IPS DF 4.7 (cell line): Measurements from ENCODE around the gene NGEF.

Experiments used
- DNase-seq: peaks from one replicate; pipeline ENCODE4 v3.0.0-alpha.2; 2013; ENCODE audit warnings: low spot score; ENCODE audit errors: extremely low read depth

Gene NGEF

DNA sequence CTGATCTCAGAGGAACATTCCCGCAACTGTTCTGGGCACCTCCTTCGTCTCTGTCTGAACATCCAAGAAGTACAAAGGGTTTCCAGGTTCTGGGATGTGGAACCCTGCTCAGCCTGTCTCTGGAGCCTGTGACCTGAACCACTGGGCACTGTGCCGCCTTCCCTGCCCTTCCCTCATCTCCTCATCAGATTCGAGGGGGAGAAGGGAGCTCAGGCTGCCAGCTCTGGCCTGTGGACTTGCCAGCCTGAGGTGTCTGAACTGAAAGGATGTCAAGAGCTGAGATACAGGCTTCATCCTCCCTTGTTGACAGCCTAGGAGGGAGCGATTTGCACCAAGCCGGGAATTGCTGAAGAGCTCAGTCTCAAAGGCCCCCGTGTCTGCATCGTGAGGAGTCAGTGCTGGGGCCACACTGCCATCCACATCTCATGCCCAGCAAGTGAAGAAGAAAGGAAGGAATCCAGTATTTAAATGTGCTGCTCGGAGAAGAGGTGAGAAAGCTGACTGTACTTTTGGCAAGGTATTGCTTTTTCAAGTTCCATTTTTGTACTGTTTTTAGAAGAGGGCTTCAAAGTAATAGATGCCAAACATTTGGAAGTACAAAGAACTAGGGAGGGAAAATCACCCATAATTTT lies 32.0 kb upstream of the NGEF start:
- no peak for DNase-seq

DNA sequence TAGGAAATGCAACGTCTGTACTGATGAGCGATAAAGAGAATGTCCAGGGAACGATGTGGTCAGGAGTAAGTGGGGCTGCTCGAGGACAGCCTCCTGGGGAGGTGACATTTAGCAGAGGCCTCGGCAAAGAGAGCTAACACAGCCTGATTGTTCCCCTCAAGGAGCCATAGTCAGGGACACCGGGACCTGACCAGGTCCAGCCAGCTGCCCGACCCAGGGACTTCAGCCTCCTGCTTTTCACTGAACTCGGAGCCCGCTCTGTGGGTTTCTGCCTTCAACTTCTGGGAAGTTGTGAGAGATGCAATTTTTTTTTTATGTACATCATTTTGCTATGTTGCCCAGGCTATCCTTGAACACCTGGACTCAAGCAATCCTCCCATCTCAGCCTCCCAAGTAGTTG lies 29.5 kb upstream of the NGEF start:
- DNase-seq = no peak

DNA sequence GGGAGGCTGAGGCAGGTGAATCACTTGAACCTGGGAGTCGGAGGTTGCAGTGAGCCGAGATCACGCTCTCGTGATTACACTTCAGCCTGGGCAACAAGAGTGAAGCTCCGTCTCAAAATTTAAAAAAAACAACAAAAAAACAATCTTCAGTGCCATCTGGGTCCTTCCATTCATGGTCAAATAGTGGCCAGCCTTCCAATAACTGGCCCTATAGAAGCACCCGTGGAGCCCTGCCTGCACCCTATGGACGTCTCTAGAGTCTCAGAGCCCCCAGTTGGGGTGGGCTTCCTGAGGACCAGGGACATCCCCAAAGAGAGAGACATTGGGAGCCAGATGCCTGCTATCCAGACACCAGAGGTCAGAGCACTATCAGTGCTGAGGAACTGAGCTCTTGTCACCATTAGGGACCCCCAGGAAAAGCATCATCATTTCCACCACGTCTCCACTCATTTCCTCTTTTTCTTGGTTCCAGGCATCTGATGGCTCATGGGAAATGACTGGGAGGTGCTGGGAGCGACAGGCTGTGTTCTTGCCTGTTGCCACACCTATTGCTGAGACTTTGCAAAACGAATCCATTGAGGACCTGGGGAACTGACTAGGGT lies 28.8 kb upstream of the NGEF start:
- DNase-seq = no peak

DNA sequence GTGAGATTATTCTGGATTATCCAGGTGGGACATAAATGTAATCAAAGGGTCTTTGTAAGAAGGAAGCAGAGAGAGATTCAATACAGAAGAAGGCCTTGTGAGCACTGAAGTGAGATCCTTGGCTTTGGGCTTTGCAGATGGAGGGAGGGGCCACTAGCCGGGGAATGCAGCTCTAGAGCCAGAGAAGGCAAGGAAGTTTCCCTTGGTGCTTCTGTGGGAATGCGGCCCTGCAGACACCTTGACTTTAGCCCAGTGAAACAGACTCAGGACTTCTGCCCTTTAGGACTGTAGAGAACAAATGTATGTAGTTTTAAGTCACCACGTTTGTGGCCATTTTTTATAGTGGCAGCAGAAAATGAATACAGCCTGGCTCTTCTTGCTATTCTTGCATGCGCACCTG lies 27.5 kb upstream of the NGEF start:
- DNase-seq = no peak

DNA sequence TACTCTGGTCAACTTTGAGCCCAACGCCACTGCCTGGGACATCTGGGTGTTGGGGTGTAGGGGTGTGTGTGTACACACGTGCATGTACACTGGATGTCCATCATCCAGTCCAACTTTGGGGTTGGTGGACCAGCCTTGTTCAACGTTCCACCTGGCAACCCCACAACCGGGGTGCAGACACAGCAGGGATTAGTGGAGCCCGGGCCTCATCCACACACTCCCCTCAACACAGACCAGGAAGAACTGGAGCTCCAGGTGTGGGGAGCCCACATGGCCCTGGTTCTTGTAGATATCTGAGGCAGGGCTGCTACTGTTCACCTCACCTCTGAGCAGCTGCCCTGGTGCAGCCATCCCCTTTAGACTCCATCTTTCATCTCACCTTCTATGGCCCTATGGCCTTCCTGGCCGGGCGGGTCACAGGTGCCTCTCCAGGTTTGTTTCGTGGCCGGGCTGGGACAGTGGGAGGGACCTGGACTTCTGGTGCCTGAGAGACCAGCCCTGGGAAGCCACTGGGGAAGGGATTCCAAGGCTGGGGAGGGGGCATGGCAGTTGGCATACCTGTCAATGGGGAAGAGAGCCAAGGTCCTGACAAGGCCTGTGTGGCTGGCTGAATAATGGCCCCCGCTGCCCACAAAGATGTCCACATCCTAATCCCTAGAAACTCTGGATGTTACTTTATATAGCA lies 26.9 kb upstream of the NGEF start:
- DNase-seq = no peak

DNA sequence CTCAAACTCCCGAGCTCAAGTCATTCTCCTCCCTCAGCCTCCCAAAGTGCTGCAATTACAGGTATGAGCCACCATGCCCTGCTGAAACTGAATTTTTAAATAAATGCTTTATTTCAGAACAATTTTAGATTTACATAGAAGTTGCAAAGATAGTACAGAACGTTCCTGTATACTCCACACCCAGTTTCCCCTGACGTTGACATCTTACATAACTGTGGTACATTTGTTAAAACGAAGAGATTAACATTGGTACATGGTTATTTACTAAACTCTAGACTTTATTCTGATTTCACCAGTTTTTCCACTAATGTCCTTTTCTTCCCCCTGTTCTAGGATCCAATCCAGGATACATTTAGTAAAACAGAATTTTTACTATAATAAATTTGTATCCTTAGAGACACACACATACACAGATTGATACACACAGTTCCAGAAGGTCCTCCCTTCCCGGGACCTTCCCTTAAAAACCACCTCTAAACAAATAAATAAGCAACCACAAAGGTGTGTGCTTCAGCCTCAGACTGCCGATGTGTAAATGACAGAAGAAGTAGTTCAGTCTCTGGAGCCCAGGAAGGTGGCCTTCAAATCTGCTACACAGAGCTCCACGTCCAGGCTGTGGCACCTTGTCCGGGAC lies 26.3 kb upstream of the NGEF start:
- DNase-seq = no peak

DNA sequence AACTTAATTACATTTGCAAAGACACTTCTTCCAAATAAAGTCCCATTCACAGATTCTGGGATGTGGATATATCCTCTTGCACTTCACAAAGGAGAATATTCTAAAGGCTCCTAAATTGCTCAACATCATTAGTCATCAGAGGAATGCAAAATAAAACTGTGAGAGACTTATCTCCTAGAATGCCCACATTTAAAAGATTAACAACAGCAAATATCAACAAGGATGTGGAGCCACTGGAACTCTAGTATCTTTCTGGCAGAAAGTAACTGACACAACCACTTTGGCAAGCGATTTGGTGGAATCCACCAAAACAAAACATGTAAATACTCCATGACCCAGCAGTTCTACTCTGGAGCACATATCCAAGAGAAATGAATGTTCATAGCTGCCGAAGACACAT lies 24.0 kb upstream of the NGEF start:
- DNase-seq = no peak

DNA sequence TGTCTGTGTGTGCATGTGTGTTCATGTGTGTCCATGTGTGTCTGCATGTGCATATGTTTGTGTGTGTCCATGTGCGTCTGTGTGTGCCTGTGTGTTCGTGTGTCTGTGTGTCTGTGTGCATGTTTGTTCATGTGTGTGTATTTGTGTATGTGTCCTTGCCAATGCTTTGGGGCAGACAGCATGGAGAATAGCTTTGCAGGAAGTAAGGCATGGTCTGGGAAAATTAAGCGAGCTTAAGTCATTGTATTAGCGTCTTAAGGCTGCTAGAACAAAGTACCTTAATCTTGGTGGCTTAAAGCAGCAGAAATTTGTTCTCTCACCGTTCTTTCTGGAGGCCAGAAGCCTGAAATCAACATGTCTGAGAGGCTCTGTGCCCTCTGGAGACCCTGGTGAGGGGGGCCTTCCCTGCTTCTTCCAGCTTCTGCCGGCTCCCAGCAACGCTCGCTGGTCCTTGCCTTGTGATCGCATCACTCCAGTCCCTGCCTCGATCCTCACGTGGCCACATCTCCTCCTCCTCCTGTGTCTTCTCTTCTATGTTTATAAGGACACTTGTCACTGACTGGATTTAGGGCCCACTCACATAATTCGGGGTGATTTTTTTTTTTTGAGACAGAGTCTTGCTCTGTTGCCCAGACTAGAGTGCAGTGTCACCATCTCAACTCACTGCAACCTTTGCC lies 23.2 kb upstream of the NGEF start:
- DNase-seq = no peak

DNA sequence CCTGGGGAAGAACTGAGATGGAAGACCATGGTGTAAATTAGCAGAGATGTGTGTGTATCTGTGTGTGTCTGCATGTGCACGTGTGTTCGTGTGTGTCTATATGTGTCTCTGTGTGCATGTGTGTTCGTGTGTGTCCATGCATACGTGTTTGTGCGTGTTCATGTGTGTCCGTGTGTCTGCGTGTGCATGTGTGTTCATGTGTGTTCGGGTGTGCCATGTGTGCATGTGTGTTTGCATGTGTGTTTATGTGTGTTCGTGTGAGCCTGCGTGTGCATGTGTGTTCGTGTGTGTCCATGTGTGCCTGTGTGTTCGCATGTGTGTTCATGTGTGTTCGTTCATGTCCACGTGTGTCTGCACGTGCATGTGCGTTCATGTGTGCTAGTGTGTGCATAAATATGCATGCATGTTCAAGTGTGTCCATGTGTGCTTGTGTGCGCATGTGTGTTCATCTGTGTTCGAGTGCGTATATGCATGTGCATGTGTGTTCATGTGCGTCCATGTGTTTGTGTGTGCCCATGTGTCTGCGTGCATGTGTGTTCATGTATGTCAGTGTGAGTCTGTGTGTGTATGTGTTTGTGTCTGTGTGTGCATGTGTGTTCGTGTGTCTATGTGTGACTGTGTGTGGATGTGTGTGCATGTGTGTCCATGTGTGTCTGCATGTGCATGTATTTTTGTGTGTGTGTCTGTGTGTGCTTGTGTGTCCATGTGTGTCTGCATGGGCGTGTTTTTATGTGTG lies 22.5 kb upstream of the NGEF start:
- no peak for DNase-seq

DNA sequence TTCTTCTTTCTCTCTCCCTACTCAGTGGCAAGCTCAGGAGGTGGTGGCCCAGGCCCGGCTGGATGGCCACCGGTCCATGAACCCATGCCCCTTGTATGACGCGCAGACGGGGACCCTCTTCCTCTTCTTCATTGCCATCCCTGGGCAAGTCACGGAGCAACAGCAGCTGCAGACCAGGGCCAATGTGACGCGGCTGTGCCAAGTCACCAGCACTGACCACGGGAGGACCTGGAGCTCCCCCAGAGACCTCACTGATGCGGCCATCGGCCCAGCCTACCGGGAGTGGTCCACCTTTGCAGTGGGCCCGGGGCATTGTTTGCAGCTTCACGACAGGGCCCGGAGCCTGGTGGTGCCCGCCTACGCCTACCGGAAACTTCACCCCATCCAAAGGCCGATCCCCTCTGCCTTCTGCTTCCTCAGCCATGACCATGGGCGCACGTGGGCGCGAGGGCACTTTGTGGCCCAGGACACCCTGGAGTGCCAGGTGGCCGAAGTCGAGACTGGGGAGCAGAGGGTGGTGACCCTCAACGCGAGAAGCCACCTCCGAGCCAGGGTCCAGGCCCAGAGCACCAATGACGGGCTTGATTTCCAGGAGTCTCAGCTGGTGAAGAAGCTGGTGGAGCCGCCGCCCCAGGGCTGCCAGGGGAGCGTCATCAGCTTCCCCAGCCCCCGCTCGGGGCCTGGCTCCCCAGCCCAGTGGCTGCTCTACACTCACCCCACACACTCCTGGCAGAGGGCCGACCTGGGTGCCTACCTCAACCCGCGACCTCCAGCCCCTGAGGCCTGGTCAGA lies 21.2 kb upstream of the NGEF start:
- DNase-seq = no peak

DNA sequence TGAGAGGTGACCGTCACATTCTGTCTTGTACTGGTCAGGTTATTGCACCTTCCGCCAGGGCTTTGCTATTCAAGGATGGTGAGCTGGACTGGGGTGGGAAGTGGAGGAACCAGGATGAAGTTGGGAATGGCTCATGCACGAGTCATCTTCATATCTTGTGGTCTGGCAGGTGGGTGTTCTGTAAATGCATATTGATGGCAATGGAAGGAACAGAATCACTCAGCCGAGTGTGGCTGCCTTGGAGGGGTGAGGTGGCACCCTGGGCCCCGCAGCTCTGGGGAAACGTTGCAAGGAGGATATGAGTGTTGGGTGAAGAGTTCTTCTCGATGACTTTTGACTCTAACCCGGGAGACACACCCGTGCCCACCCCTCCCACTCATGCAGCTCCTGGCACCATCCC lies 20.6 kb upstream of the NGEF start:
- no peak for DNase-seq

DNA sequence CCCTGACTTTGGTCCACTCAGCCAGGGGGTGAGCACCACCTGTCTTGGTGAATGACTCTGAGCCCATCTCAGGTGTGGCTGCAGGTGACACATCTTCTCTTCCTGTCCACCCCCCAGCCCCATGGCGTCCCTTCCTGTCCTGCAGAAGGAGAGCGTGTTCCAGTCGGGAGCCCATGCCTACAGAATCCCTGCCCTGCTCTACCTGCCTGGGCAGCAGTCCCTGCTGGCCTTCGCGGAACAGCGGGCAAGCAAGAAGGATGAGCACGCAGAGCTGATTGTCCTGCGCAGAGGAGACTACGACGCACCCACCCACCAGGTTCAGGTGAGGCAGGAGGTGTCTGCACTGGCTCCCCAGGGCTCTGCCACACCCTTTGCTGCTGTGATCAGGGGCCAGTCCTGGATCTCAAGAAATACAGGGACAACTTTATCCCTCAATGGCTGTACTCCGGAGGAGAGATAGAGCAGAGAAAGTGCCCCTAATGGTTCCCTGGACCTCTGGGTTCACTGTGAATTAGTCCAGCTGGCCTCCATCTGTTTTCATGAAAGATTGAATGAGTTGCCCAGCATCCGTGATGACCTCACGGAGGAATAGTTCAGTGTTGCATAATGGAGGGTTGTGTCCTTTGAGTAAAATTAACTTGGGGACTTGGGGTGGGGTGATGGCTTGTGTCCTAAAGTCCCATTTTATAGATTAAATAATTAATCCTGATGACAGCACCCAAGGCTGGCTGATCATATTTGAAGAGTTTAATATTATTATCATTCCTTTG lies 19.7 kb upstream of the NGEF start, which contains the start of gene NEU2:
NEU2 (plus strand) TSS at position 122 of the 770 bp plus-strand sequence; CDS start at position 122, 0 bp downstream.
- no peak for DNase-seq

DNA sequence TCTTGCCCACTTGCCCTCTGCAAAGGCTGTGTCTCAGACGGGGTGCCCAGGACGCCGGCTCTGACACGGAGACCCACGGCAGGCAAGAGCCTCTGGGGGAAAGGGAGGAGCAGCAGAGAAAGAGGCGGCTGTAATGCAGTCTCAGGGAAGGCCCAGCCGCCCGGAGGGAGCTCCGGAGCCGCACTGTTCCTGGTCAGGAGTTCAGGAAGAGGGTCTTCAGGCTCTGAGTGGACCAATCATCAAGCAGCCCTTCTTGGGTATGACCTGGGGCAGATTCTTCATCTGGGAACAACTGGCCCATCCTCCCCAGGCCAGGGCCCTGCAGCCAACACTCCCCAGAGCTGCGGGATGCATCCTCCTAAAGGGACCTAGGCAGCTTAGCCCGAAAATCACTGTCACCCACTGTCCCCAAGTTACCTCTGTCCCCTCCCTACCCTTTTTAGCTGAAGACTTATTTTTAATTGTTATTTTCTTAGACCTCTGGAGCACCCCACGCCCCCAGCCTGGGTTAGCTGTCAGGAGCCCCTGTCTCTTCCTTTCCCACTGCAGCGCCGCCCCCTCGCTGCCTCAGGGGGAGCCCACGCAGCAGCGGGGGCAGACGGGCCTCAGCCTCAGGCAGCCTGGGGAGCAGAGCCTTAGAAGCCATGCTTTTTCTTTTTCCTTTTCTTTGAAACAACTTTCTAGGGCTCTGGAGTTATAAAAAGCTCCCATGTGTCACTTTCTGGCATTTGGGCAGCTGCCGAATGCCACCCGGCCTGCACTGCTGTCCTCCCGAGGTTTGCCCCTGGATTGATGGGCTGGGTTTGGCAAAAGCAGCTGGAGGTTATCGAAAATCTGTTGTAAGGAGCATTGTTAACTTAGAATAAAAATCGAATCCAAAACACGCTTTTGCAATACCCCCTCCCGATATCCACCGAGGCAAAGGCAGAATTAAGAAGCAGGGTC lies 18.8 kb upstream of the NGEF start:
- DNase-seq = no peak

DNA sequence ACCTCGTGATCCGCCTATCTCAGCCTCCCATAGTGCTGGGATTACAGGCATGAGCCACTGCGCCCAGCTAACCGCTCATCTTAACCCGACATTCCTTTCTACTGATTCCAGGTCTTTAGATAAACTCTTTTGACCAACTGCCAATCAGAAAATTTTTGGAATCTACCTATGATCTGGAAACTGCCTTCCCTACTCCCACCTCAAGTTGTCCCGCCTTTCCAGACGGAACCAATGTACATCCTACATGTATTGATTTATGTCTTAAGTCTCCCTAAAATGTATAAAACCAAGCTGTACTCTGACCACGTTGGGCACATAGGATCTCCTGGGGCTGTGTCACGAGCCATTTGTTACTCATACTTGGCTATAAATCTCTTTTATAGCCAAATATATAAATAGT lies 16.3 kb upstream of the NGEF start:
- no peak for DNase-seq

DNA sequence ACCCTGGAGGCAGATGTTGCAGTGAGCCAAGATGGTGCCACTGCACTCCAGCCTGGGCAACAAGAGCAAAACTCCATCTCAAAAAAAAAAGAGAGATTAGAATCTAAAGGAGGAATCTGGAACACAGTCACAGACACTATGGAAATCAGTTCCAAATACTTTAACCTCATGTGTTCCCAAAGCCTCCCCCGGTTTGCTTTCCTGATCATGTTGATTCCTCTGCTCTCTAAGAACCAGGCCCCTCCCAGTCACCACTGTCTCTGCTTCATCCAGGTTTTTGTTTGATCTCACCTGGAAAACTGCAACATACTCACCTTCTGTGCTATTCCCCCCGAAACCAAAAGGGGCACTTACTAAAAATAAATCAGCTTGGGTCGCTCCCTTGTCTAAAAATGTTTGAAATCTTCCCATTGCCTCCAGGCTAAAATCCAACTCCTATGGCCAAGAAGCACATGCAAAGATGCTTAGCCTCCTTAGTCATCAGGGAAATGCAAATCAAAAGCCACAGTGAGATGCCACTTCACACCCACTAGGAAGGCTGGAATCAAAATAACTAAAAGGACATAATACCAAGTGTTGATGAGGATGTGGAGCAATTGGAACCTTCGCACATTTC lies 13.2 kb upstream of the NGEF start:
- no peak for DNase-seq

DNA sequence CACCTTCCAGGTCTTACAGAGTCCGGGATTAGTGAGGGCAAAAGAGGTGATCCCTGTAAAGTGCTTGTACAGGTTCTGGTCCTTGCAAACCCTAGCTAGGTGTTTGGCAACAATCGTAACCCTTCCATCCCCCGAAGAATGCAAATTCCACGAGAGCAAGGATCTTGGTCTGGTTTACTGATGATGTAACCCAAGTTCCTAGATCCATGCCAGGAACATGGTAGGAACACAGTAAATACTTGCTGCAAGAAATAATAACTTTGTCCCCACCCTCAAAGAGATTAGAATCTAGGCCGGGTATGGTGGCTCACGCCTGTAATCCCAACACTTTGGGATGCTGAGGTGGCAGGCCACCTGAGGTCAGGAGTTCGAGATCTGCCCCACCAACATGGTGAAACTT lies 12.7 kb upstream of the NGEF start:
- no peak for DNase-seq

DNA sequence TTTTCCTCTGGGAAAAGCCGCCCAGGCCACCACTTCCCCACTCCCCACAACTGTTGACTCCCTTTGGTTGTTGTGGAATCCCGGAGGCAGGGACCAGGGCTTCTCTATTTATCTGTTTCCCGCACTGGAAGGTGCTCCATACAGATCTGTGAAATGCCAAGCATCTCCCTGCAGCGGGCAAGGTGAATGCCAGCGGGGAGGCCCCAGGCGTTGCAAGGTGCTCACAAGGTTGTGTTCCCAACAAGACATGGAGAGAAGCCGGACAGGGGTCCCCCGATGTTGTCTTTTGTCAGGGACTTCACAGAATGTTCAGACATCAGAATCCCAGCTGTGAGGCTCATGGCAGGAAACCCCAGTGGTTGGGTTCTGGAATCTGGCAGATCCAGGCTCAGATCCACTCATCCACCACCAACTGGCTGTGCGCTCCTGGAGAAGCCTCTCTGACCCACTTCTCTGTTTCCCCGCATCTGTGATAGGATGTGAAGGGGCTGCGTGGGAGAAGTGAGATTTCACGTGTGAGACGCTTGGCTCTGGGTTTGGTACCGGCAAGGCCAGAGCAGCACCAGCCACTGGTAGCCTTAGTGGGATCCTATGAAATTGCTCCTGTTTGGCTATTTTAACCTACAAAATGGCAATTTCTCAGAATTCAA lies 10.8 kb upstream of the NGEF start:
- DNase-seq = no peak
